PC-3 (cell line): ENCODE measurements around the gene CERK.

Experiments
- EZH2 ChIP-seq: fragments of 300-600 bp; sonication (generic); IDR thresholded peaks from one replicate; pipeline ENCODE4 v1.6.1; 2017; ENCODE audit warnings: antibody characterized with exemption, mild to moderate bottlenecking, low read length; ENCODE audit not compliant: unreplicated experiment
- EZH2phosphoT487 ChIP-seq: fragments of 300-600 bp; sonication (generic); IDR thresholded peaks from 2 replicates; pipeline ENCODE4 v1.6.1; 2018; ENCODE audit warnings: mild to moderate bottlenecking, antibody characterized with exemption, low read length, borderline replicate concordance
- TF ChIP-seq, protein P1 (sequence below): fragments of 300-600 bp; sonication (generic); conservative IDR thresholded peaks from 2 replicates; pipeline ENCODE4 v1.5.1; 2017; ENCODE audit warnings: antibody characterized with exemption, low read depth, mild to moderate bottlenecking, low read length

DNA sequence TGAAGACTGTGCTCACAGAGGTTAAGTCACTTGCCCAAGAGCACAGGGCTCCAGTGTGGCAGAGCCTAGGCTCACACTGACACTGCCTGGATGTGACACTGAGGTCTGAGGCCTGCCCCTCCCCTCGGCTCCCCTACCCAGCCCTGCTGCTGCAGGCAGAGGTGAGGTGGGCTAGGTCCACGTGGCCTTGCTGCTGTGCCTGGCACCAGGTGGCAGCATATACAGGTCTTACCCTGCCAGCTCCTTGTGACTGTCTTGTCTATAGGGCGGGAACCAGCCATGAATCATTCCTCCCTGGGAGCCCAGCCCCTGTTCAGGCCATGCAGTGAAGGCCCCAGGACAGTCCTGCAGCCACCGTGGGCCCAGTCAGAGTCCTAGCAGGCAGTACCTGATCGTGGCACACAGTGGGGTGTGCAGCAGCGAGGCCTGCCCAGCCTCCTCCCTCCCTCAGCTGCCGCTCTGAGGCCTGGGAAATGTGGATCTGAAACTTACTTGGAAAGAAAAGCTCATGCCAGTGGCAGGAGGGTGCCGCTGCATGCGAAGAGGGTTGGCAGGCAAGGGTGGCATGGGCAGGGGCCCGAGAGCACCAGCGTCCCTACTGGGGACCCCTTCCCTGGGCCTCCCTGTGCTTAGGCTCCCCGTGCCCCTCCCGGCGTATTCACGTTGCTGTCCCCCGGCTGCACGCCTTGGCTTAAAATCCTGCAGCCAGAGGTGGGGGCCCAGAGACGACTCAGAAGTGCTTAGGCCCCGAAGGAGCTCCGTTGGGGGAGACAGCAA lies 1.2 kb upstream of the CERK start:
- TF ChIP-seq, protein P1, sequence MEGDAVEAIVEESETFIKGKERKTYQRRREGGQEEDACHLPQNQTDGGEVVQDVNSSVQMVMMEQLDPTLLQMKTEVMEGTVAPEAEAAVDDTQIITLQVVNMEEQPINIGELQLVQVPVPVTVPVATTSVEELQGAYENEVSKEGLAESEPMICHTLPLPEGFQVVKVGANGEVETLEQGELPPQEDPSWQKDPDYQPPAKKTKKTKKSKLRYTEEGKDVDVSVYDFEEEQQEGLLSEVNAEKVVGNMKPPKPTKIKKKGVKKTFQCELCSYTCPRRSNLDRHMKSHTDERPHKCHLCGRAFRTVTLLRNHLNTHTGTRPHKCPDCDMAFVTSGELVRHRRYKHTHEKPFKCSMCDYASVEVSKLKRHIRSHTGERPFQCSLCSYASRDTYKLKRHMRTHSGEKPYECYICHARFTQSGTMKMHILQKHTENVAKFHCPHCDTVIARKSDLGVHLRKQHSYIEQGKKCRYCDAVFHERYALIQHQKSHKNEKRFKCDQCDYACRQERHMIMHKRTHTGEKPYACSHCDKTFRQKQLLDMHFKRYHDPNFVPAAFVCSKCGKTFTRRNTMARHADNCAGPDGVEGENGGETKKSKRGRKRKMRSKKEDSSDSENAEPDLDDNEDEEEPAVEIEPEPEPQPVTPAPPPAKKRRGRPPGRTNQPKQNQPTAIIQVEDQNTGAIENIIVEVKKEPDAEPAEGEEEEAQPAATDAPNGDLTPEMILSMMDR, result no peak
- TF ChIP-seq EZH2 (no peak), EZH2phosphoT487 (no peak)
